GM10266 (cell line): ENCODE results near the gene CLEC3B.

Experiments used
- DNase-seq: peaks from one replicate; pipeline ENCODE4 v3.0.0; 2012; ENCODE audit errors: extremely low spot score
- TF ChIP-seq, protein P1 (sequence below): IDR thresholded peaks from 2 replicates; pipeline ENCODE4 v1.5.1; 2012; ENCODE audit warnings: mild to moderate bottlenecking, low read depth; ENCODE audit not compliant: control insufficient read depth, insufficient read depth; ENCODE audit errors: missing control alignments

Gene CLEC3B

DNA sequence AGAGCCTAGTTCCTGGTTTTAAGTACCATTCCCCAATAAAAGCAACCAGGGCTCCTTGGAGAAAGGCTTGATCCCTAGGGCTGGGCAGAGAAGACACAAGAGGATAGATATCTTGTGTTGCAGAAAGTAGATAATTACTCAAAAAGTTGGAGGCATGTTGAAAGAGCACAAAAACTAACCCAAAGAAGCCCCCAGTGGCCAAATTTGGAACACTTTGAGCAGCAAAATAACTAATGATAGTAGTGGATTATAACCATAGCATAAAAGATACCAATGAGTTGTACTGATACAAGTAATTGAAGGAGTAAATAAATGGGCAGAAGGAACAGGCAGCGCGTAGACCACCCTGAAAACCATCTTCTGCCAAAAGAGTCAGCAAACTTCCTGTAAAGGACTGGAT is 38.0 kb upstream of the CLEC3B start:
- TF ChIP-seq, protein P1, sequence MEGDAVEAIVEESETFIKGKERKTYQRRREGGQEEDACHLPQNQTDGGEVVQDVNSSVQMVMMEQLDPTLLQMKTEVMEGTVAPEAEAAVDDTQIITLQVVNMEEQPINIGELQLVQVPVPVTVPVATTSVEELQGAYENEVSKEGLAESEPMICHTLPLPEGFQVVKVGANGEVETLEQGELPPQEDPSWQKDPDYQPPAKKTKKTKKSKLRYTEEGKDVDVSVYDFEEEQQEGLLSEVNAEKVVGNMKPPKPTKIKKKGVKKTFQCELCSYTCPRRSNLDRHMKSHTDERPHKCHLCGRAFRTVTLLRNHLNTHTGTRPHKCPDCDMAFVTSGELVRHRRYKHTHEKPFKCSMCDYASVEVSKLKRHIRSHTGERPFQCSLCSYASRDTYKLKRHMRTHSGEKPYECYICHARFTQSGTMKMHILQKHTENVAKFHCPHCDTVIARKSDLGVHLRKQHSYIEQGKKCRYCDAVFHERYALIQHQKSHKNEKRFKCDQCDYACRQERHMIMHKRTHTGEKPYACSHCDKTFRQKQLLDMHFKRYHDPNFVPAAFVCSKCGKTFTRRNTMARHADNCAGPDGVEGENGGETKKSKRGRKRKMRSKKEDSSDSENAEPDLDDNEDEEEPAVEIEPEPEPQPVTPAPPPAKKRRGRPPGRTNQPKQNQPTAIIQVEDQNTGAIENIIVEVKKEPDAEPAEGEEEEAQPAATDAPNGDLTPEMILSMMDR: no peak
- DNase-seq: no peak

DNA sequence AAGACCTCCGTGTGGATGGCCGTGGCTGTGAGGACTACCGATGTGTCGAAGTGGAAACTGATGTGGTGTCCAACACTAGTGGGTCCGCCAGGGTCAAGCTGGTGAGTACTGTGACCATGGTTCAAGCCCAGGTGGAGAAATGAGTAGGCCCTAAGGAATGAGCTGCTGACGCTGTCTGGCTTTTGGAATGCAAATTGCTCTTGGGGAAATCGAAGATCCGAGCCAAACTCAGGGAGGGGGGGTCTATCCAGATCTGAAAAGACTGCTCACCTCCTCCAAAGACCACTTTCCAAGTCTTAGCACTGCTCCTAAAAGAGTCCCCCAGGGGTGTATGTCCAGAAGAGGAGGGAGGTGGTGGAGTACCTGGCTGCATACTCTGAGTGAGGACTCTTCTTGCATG is 37.0 kb upstream of the CLEC3B start:
- TF ChIP-seq, protein P1: no peak
- DNase-seq: no peak

DNA sequence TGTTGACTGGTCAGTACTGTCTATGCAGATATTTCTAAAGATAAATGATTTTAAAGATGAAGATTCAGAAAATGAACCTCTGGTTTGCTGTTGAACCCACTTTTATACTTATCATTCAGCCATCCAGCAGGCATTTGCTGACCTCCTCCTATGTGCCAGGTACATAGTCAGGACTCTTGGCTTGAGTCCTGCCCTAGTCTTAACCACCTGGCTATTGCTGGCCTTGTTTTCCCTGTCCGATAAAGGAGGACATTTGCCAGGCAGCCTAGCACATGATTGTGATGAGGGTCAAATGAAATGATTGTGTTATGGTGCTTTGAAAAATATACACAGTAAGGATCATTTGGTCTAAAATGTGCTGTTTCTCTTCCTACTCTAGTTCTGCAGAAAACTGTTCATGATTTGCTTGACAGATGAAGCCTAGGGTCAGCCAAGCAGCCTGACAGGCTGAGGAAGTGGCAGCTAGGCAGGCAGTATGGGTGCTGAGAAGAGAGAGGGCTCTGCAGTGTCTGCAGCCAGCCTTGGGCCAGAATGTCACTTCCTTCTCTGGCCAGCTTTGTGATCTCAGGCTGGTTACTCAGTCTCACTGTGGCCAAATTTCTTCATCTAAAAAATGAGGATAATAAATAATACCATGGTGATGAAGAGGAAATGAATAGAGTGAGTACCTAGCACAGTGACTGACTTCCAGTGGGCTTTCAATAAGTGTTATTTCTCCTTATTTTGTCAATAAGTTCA is 36.3 kb upstream of the CLEC3B start:
- TF ChIP-seq, protein P1: no peak
- DNase-seq: no peak

DNA sequence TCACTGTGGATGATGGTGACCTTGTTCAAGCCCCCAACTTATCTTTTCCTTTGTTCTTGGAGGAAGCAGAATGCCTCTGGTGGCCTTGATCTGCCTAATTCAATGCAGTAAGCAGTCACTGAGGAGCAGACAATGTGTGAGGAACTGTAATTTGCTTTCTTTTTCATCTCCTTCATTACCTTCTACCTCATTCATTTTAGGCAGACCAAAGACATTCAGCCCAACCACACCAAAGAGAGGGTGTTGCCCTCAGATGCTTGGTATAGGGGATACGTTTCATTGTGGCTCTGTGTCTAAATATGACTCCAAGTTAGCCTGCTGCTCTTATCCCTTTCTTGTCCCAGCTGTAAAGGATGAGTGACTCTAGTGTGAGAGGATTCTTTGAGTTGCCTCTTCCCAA is 34.8 kb upstream of the CLEC3B start:
- DNase-seq: no peak
- TF ChIP-seq, protein P1: no peak

DNA sequence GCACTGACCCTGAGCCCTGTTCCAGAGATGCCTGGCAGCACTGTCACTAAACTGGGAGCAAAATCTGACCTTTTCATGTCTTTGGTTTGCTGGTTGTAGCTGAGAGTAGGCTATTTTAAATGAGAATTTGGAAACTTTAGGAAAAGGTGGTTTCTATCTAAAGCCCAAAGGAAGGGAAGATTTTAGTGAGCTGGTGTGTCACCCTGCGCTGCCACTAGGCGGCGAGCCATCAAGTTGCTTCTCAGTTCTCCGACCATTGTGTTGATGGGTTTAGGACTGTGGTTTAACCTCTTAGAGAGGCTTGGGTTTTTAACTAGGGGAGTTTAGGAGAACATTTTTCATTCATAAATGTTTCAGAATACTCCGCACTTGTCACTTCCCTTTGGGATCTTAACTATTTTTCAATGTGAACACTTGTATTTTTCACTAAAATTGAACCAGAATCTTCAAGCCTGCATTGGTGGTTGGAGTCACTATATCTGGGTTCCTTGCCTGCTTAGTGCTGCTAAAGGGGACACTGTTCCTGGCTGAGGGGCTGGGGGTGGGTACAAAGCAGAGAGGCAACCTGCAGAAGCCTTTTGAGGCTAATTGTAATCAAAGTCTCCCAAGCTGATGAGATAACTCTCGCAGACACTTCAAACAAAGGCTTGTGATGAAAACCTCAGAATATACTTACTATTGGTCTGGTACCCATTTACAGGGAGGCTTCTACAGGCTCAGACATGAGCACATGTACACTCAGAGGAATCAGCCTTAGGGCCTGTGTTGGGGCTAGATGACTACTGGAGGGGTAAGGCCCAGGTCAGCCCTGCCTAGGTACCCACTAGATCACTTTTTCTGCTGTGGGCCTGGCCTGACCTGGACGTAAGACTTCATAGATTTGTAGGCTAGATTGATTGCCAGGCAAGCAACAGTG is 33.3 kb upstream of the CLEC3B start:
- DNase-seq: peak; percentile 35

DNA sequence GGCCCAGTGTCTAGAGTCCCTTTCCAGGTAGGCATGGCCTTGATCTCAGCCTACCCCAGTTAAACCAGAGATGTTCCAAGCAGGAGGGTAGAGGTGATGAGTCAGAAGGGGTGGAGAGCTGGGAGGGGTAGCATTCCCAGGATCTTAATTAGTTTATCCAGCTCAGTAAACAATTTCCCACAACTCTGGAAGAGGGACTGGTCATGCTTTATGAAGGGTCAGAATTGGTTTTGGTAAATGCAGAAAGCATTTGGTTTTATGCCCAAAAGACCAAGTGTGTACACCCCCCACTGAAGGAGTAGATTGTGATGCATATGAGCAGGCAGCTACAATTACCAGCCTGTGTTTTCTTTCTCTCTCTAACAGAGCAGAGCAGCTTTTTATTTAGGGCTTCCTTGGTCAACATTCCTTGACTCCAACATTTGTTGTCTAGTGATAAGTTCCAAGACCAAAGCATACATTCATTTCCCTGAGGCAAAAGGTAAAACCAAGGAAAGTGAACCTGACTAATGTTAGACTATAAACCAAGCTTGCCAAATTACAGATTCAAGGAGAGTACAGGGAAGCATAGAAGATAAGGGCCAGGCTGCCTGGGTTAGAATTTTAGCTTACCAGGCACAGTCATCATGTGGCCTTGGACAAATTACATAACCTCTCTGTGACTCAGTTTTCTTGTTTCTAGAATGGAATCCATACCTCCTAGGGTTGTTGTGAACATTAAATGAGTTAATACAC is 32.5 kb upstream of the CLEC3B start:
- TF ChIP-seq, protein P1: no peak
- no peak for DNase-seq

More for the DNA sequence above, 33.3 kb upstream of the CLEC3B start:
- TF ChIP-seq, protein P1: peak; percentile 60
